GM11168 (cell line): Measurements from ENCODE around the gene CYB5R3.
"Not testable (repeated sequence)": the region's sequence is repeated elsewhere in the genome, so short reads cannot be mapped to it uniquely, and the experiment has no call there.

Experiments used
- in situ Hi-C: fragments of 300-500 bp; cut with MboI; formaldehyde crosslinking; loops from one replicate; pipeline ENCODE4 v1.12.0; 2022; ENCODE audit warnings: low sequenced_read_pairs; ENCODE audit not compliant: unreplicated experiment

Gene CYB5R3

GRCh38 chr22:42626951-42627625, 22.1 kb downstream of the CYB5R3 start:
- in situ Hi-C loops, result no loop called here

GRCh38 chr22:42626431-42626830, 22.8 kb downstream of the CYB5R3 start:
- in situ Hi-C loops, result no loop called here

- in situ Hi-C loops, result no loop called here
Measured at GRCh38 chr22:42625416-42625815, 23.8 kb downstream of the CYB5R3 start.

- in situ Hi-C loops, result no loop called here
Measured at GRCh38 chr22:42624551-42625106, 24.6 kb downstream of the CYB5R3 start.

GRCh38 chr22:42623756-42624441, 25.3 kb downstream of the CYB5R3 start:
- in situ Hi-C loops, result no loop called here

- in situ Hi-C loops, result no loop called here
Measured at GRCh38 chr22:42623301-42623751, 25.9 kb downstream of the CYB5R3 start.

- in situ Hi-C loops, result no loop called here
Measured at GRCh38 chr22:42622061-42622710, 27.0 kb downstream of the CYB5R3 start.

GRCh38 chr22:42621505-42622002, 27.6 kb downstream of the CYB5R3 start:
- in situ Hi-C loops, result no loop called here

GRCh38 chr22:42620084-42620483, 29.1 kb downstream of the CYB5R3 start:
- in situ Hi-C loops, result no loop called here

GRCh38 chr22:42619261-42620063, 29.7 kb downstream of the CYB5R3 start:
- in situ Hi-C loops, result no loop called here

- in situ Hi-C loops, result no loop called here
Measured at GRCh38 chr22:42617155-42617983, 31.8 kb downstream of the CYB5R3 start.

GRCh38 chr22:42615860-42616175, 33.4 kb downstream of the CYB5R3 start:
- in situ Hi-C loops, result not testable (repeated sequence)

- in situ Hi-C loops, result no loop called here
Measured at GRCh38 chr22:42615092-42615859, 33.9 kb downstream of the CYB5R3 start.

GRCh38 chr22:42614312-42615091, 34.7 kb downstream of the CYB5R3 start, which contains the start of gene POLDIP3:
POLDIP3 (minus strand) TSS chr22:42614883; CDS start chr22:42614857, 26 bp downstream.
- in situ Hi-C loops, result no loop called here

- in situ Hi-C loops, result no loop called here
Measured at GRCh38 chr22:42613872-42614301, 35.3 kb downstream of the CYB5R3 start.

- in situ Hi-C loops, result no loop called here
Measured at GRCh38 chr22:42612336-42612735, 36.9 kb downstream of the CYB5R3 start.

- in situ Hi-C loops, result no loop called here
Measured at GRCh38 chr22:42611051-42611450, 38.1 kb downstream of the CYB5R3 start.

GRCh38 chr22:42610186-42610585, 39.0 kb downstream of the CYB5R3 start:
- in situ Hi-C loops, result no loop called here
